GM10266 (cell line): ENCODE data around the gene VTN.

Experiments used
- DNase-seq: peaks from one replicate; pipeline ENCODE4 v3.0.0; 2012; ENCODE audit errors: extremely low spot score
- TF ChIP-seq, protein P1 (sequence below): IDR thresholded peaks from 2 replicates; pipeline ENCODE4 v1.5.1; 2012; ENCODE audit warnings: mild to moderate bottlenecking, low read depth; ENCODE audit not compliant: control insufficient read depth, insufficient read depth; ENCODE audit errors: missing control alignments

VTN gene

DNA sequence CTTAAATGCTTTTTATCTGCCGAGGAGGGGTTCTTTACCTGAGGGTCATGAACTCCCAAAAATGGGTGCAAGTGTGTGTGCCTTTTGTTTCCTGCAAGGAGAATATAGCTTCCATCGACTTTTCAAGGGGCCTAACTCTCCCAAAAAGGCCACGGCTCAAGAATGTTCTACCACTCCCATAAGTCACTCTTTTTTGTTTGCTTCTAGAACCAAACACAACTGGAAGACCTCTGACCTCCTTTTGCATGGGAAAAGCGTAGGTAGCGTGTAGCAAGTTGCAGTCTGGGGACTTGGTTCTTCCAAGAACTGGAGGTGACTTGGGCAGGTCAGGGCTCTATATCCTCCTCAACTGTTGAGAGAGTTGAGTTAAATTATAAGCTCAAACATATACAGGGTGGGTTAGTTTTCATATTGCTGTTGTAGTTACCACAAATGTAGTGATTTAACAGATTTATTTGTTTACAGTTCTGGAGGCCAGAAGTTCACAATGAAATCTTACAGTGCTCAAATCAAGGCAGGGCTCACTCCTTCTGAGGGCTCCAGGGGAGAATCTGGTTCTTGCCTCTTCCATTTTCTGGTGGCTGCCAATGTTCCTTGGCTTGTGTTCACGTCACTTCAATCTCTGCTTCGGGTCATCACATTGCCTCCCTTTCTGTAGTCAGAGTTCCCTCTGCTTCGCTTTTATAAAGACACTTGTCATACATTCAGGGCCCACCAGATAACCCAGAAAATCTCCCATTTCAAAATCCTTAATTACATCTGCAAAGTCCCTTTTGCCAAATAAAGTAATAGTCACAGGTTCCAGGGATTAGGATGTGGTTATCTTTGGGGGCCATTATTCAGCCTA is 49.7 kb downstream of the VTN start:
- no peak for DNase-seq
- TF ChIP-seq, protein P1, sequence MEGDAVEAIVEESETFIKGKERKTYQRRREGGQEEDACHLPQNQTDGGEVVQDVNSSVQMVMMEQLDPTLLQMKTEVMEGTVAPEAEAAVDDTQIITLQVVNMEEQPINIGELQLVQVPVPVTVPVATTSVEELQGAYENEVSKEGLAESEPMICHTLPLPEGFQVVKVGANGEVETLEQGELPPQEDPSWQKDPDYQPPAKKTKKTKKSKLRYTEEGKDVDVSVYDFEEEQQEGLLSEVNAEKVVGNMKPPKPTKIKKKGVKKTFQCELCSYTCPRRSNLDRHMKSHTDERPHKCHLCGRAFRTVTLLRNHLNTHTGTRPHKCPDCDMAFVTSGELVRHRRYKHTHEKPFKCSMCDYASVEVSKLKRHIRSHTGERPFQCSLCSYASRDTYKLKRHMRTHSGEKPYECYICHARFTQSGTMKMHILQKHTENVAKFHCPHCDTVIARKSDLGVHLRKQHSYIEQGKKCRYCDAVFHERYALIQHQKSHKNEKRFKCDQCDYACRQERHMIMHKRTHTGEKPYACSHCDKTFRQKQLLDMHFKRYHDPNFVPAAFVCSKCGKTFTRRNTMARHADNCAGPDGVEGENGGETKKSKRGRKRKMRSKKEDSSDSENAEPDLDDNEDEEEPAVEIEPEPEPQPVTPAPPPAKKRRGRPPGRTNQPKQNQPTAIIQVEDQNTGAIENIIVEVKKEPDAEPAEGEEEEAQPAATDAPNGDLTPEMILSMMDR, result no peak

DNA sequence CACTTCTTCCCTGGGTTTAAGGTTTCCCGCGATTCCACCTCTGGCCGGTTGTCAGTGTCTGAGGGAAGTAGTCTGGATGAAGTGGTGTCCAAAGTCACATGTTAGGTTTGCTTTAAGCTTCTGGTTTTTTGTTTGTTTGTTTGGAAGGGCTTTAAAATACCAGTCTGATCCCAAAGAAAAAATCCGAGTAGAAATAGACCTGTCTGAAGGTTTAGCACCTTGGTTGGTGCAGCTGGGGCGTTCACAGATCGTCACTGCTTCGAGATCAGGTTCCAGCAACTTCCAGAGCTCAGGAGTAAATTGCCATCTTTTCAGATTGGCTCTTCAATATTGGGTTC is 50.5 kb downstream of the VTN start:
- no peak for DNase-seq
- TF ChIP-seq, protein P1, result no peak

DNA sequence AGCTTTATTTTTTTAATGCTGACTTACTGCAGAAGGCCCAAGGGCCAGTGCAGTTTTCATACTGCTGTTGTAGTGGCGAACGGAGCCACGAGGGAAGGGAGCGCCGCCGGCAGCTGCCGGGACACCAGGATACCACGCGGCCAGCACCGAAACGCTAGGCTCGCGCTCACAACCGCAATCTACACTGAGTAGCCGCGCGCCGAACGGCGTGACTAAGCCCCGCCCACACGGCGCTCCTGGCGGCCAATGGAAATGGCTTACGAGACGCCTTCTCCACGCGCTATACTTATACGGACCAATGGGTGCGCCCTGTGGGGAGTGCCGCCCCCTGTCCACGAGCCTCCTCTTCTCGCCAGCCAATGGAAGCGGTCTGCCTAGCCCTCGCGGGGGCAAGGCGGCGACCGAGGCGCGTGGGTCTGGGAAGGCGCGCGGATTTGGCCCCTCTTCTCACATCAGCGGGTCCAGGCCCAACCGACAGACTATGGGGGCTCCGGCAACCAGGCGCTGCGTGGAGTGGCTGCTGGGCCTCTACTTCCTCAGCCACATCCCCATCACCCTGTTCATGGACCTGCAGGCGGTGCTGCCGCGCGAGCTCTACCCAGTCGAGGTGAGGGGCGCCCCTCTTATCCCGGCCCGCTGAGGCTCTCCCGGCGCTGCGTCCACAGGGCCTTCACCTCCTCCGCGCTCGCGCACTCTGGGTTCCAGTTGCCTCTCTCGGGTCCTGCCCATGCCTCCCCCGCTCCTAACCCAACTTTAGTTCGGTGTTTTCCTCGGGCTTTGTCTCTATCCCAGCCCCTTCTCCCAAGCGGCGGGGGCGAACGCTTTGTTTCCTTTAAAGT is 51.1 kb downstream of the VTN start, which contains the start of gene TMEM97:
Gene TMEM97, plus strand, starts transcription at position 442 of the 839 bp plus-strand sequence. Its CDS starts 40 bp downstream, at position 482.
- DNase-seq, result peak; percentile 96
- TF ChIP-seq, protein P1, result no peak

GRCh38 chr17:28317966-28318758 is 51.9 kb downstream of the VTN start:
- no peak for DNase-seq
- TF ChIP-seq, protein P1, result no peak
